A172 (cell line): ENCODE measurements around the gene SEC14L1. TPM values are rescaled to one million over a fixed set of nuclear protein-coding genes. Genes with fewer than 3 reads are reported as not detected.

Experiments
- DNase-seq: peaks from one replicate; pipeline ENCODE4 v3.0.0-alpha.2; 2015; ENCODE audit warnings: low spot score
- total RNA-seq: library from RNA; depleted of rRNA; stranded (reverse); fragments of >200 nt; shearing (Covaris generic); gene quantifications from 2 replicates; pipeline ENCODE4 v1.2.3, GENCODE V29; 2014

Gene SEC14L1
- total RNA-seq, 1 experiment from 2014 or later: 56.3 TPM

DNA sequence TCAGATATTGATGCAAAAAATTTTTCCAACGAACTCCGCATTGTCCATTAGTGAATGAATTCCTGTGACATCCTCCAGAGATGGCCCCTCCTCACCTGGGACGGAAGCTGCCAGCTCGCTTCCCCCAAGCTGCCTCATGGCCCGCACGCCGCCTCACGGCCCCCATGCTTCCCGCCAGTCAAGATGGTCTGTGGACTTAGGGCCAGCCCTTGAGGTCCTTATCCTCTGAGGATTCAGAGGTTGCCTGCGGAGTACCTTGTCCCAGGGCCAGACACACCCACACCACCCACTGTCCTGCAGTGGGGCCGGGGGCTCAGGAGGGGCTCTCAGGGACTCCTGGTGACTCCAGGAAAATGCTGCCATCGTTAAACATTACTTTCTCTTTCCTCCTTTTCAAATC lies 73.6 kb downstream of the SEC14L1 start:
- DNase-seq: no peak

DNA sequence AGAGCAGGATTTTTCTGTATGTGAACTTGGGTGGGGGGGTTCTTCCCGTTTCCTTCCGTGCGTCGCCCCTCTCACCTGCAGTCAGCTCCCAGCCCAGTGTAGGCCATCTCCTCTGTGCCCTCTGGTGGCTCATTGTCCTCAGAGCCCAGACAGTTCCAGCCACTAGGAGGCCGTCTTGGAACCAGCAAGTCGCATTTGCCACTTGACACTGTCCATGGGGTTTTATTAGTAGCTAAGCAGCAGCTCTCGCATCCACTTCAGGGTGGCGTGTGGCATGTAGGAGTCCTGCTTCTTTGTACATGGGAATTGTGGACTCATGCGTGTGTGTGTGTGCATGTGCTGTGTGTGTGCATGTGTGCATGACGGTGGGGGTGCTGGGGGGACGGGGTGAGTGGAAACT lies 74.0 kb downstream of the SEC14L1 start:
- DNase-seq: peak; percentile 49

DNA sequence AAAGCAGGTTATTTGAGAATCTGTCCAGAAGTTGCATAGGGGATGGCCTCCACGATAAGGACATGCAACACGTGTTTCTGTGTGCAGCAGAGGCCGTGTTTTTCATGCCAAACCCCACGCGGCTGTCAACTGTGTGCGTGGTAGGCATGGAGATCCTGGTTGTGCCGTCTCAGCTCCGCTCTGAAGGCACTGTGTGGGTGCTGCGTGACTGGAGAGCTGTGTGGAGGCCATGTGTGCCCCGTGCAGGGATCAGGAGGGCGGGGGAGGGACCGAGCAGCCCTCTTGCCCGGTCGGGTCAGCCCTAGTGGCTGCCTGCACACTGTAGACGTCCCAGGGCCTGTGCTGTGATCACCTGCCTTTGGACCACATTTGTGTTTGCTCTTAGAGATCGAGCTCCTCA lies 74.5 kb downstream of the SEC14L1 start:
- no peak for DNase-seq

DNA sequence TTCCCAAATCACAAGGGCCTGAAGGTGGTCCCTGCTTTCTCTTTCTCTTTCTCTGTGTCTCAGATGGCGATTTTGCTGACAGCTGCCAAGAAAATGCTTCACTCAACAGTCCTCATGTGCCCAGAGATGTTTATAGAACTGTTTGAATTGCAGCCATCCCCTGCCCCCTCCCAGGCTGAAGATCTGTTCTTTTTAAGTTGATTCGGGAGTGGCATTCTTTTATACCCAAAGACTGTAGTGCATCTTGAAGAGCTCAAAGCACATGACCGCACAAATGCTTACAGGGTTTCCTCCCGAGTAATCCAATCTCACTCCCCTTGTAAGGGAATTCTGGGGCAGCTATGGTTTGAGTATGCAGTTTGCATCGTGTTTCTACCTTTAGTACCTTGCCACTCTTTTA lies 75.7 kb downstream of the SEC14L1 start:
- no peak for DNase-seq

DNA sequence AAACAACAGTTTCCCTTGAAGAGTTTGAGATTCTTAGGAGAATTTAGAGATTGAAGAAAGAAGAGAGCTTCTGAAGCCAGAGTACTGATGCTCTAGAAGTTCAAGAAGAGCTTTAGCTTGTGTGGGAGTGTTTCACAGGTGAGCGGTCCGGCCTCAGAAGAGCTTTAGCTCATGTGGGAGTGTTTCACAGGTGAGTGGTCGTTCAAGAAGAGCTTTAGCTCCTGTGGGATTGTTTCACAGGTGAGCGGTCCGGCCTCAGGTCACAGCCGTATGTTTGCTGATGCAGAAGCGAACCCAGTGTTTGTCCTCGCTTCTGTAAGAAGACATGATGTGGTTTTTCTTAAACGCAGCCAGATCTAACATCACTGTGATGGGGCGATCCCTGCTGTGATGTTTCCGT lies 76.4 kb downstream of the SEC14L1 start:
- no peak for DNase-seq

GRCh38 chr17:77217566-77217965 lies 76.8 kb downstream of the SEC14L1 start:
- no peak for DNase-seq

- no peak for DNase-seq
Measured at GRCh38 chr17:77218902-77219301, 78.1 kb downstream of the SEC14L1 start.

- DNase-seq: no peak
Measured at GRCh38 chr17:77222356-77222755, 81.6 kb downstream of the SEC14L1 start.

GRCh38 chr17:77223642-77224420 lies 83.1 kb downstream of the SEC14L1 start:
- DNase-seq: no peak

- no peak for DNase-seq
Measured at GRCh38 chr17:77225265-77225664, 84.5 kb downstream of the SEC14L1 start.

DNA sequence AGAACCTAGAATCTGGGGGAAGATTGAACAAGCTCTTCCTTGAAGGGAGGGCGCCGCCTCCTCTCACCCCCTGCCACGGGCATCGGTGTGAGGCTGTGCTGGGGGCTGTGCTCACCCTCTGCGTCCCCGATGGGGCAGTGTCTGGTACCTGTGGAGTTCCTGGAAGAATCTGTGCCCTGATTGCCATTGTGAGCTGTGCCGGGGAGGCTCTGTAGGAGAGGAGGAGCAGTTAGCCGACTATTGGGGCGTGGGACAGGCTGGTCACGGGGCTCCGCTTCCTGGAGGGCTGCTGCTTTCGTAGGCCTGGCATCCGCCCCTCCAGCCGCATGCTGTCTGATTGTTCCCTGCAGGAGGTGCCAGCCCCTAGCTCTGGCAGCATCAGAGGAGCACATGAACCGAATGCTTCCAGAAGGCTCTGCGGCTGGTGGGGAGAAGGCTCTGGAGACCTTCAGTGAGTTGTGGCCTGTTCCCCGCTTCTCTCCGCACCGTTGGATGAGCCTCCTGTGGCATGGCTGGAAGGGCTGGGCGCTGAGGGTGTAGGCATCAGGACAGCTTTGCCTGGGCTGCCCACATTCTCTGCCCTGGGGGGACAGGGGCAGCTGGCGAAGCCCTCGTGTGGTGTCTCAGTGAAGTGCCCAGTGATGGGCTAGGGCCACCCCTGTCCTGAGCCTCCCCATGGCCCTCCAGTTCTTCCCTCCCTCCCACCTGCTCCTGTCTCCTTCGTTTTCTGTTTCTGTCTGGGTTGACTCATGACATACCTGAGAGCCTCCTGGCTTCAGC lies 86.9 kb downstream of the SEC14L1 start:
- no peak for DNase-seq

DNA sequence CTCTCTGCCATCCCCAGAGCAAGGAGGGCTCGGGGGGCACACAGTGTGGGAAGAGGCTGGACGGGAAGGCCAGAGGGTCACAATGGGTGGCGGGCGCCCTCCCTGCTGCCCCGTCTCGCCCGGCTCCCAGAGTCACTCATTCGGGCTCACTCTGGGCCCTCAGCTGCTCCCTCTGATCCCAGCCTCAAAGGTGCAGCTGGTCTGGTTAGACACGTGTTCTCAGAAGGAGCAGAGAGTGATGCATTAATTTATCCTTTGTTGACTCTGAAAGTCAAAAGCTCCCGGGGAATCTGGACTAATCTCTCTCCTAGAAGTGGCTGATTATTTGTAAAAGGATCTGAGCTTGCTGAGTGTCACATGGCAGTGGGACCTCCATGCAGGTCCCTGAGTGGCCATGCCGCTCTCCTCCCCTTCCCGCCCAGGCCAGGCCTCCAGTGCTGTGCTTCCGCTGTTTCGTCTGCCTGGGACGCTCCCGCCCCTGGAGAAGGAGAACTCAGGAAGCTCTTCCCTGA lies 87.5 kb downstream of the SEC14L1 start:
- no peak for DNase-seq

DNA sequence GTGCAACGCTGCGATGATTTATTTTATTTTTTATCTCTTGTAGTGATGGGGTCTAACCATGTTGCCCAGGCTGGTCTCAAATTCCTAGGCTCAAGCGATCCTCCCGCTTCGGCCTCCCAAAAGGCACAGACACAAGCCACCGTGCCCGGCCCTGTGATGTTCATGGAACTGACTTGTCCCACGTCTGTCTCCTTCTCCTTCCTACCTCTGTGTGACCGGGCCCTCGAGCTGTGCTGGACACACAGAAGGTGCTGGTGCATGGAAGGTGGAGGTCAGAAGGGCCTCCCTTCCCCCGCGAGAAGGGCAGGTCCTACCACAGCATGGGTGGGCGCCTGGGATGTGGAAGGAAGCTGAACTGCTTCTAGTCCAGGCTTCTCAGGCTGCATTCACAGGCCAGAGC lies 88.0 kb downstream of the SEC14L1 start:
- DNase-seq: no peak

GRCh38 chr17:77229786-77230435 lies 89.1 kb downstream of the SEC14L1 start:
- DNase-seq: no peak

GRCh38 chr17:77230436-77230830 lies 89.7 kb downstream of the SEC14L1 start:
- no peak for DNase-seq

DNA sequence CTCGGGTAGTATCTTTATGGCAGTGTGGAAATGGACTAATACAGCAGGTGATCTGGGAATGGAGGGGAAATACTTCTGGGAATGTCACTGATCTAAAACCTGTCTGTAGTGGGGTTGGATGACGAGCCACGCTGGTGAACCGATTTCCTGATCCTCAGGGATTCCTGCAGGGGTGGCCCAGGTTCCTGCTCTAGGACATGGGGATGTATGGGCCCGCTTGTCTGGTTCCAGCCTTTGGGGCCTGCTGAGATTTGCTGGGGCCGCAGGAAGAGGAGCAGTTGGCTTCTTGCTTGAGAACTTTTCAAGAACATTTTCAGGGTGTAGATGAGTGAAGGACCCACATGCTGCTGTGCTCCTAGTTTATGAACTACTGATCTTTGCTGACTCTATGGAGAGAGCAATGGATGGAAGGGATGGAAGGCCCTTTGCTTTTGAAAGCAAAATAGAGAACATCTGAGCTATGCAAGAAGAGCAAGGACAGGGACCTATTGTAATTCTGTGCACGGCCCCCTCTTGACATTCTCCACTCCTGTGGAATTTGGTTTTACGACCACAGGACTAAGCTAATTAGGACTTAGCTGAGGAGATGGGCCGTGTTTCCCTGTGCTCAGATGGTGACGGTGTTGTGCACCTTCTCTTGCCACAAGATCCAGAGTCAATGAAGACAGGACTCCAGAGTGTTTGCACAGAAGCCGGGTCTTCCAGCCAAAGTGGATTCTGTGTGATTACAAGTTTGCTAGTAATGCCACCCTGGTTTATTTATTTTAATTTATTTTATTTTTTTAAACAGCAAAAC lies 90.5 kb downstream of the SEC14L1 start:
- DNase-seq: no peak

- no peak for DNase-seq
Measured at GRCh38 chr17:77233127-77233526, 92.4 kb downstream of the SEC14L1 start.

- peak; percentile 89 for DNase-seq
Measured at GRCh38 chr17:77233635-77234334, 93.0 kb downstream of the SEC14L1 start.

DNA sequence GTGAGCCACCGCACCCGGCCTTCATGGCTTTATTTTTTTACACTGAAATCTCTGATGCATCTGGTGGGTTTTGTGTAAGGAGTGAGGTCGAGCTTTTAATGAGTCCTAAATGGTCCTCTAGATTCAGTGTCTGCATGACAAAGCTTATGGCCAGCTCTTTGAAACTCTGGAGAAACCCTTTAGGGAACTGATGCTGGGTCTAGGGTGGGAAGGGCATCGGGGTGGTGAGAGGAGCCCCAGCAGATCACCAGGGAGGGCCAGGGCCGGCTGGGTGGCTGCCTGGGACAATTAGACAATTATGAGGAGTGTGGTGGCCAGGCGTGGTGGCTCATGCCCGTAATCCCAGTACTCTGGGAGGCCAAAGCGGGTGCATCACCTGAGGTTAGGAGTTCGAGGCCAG lies 93.9 kb downstream of the SEC14L1 start:
- DNase-seq: no peak

DNA sequence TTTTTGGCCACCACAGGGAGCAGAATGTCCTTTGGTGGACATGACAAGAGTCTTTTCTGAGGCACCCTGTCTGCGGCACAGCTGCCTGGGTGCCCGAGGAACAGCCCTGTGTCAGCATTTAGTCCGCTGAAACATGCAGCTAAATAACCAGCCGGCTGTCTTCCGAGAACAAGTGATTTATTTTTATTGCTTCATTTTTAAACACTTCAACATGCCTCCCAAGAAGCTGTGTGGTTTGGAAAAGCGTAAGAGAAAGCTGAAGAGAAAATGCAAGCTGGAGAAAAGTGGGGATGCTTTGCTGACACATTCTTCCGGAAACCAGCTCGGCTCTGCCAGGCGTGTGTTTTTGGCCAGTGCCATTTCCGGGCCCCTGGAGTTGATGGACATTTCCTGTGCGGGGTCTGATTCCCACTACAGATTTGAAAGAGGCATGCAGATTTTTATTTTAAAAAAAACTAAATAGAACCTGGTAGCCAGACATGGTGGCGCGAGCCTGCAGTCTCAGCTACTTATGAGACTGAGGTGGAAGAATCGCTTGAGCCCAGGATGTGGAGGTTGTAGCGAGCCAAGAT lies 94.7 kb downstream of the SEC14L1 start:
- DNase-seq: peak; percentile 95
